ENCODE data around the gene SCYL1.
A peak's percentile ranks its signal among the peaks of the same experiment; 100 is the strongest.

The SCYL1 gene

GRCh38 chr11:65524014-65524740 is 706 bp upstream of the SCYL1 start:
- DNase-seq (ENCODE audit: low spot score) = peak; percentile 13
- in situ Hi-C loops (cut with MboI; ENCODE audit: low sequenced_read_pairs, unreplicated experiment) = no loop called here
- no peak for TF ChIP-seq CTCF (IDR thresholded peaks at IDR 0.05; ENCODE audit: borderline replicate concordance, control extremely low read depth, extremely low read depth, insufficient read depth, missing control alignments)

DNA sequence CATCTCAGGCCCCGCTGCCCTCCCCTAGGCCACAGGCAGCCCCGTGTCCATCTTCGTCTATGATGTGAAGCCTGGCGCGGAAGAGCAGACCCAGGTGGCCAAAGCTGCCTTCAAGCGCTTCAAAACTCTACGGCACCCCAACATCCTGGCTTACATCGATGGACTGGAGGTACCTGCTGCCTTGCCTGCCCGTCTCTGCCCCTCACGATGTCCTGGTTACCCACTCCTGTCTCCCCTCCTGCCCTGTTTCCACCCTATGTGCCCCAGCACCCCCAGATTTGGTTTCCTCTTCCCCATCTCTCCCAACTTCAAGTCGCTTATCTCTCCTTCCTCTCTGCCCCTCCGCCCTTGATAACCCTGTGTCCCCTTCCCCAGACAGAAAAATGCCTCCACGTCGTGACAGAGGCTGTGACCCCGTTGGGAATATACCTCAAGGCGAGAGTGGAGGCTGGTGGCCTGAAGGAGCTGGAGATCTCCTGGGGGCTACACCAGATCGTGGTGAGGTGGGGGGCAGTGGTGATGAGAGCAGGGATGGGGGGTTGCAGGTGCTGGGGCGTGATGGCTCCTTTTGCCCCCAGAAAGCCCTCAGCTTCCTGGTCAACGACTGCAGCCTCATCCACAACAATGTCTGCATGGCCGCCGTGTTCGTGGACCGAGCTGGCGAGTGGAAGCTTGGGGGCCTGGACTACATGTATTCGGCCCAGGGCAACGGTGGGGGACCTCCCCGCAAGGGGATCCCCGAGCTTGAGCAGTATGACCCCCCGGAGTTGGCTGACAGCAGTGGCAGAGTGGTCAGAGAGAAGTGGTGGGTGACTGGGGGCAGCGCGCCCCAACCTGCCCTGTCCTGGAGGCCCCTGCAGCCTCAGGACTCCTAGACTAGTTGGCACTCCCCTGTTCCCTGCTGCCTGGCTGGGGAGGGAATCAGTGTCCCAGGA is 930 bp downstream of the SCYL1 start:
- DNase-seq (ENCODE audit: low spot score) = peak; percentile 13
- no peak for TF ChIP-seq CTCF (IDR thresholded peaks at IDR 0.05; ENCODE audit: borderline replicate concordance, control extremely low read depth, extremely low read depth, insufficient read depth, missing control alignments)
- in situ Hi-C loops (cut with MboI; ENCODE audit: low sequenced_read_pairs, unreplicated experiment) = no loop called here

GRCh38 chr11:65526744-65527143 is 1.9 kb downstream of the SCYL1 start:
- in situ Hi-C loops (cut with MboI; ENCODE audit: low sequenced_read_pairs, unreplicated experiment) = no loop called here

DNA sequence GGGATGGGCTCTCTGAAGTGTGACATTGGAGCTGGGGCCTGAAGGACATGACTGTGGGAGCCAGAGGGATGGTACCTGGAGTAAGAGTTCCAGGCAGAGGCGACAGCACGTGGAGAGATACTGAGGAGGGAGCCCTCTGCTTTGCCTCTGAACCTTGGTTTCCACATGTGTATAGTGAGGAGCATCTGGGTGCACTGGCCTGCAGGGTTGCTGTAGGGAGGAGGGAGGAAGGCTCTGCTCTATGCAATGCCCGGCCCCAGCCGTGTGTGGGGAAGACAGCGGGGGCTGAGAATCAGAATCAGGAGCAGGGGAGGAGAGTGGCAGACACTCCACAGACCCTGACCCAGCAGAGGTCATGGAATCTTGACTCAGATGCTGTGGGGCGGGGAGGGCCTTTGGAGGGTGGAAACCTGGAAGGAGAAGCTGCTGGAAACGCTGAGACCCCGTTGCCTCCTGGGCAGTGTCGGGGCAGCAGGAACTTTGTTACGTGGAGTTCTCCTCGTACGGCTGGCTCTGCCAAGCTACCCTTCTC is 4.0 kb downstream of the SCYL1 start:
- TF ChIP-seq CTCF (IDR thresholded peaks at IDR 0.05; ENCODE audit: borderline replicate concordance, control extremely low read depth, extremely low read depth, insufficient read depth, missing control alignments) = no peak
- in situ Hi-C loops (cut with MboI; ENCODE audit: low sequenced_read_pairs, unreplicated experiment) = no loop called here
- DNase-seq (ENCODE audit: low spot score) = no peak

More at GRCh38 chr11:65526744-65527143, 1.9 kb downstream of the SCYL1 start:
- no peak for DNase-seq (ENCODE audit: low spot score)
- no peak for TF ChIP-seq CTCF (IDR thresholded peaks at IDR 0.05; ENCODE audit: borderline replicate concordance, control extremely low read depth, extremely low read depth, insufficient read depth, missing control alignments)

GRCh38 chr11:65529475-65530156 is 4.7 kb downstream of the SCYL1 start:
- in situ Hi-C loops (cut with MboI; ENCODE audit: low sequenced_read_pairs, unreplicated experiment) = no loop called here
- no peak for DNase-seq (ENCODE audit: low spot score)
- no peak for TF ChIP-seq CTCF (IDR thresholded peaks at IDR 0.05; ENCODE audit: borderline replicate concordance, control extremely low read depth, extremely low read depth, insufficient read depth, missing control alignments)

- no peak for TF ChIP-seq CTCF (IDR thresholded peaks at IDR 0.05; ENCODE audit: borderline replicate concordance, control extremely low read depth, extremely low read depth, insufficient read depth, missing control alignments)
- no peak for DNase-seq (ENCODE audit: low spot score)
- in situ Hi-C loops (cut with MboI; ENCODE audit: low sequenced_read_pairs, unreplicated experiment) = no loop called here
These were observed 5.2 kb downstream of the SCYL1 start for GRCh38 chr11:65530157-65530496.
